ENCODE data around the gene CYTH1.

The CYTH1 gene

DNA sequence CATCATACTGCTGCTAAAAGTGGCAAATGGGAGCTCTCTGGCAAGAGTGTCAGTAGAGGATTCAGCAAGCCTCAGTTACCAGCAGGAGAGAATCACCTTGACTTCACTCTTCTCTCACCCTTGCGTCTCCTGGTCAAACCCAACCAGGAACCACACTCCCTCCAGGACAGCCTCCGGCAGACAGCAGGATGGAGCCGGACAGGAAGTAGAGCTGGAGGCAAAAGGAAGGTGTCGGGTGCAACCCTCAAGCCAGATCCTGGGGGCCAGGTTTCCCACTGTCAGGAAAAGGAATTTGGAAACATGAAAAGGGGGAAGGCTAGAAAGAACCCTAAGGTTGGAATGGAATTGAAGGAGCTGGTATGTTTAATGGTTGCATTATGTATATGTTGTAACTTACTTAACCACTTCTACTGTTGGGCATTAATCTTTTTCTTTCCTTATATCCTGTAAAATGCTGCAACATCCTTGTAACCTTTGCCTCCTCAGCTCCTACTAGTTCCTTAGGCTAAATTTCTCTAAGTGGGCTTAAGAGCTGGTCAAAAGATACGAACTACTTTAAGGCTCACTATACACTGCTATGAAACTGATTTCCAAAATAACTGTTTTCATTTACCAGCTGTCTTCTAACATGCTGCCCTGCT, 40.3 kb downstream of the CYTH1 start:
- Histone ChIP-seq H3K27me3 (ENCODE audit: insufficient read depth, low read length) (no peaks in the 10 kb centered on the region), H3K27ac (ENCODE audit: low read depth, low read length) (no peak overlapping the region), H3K9ac (ENCODE audit: low read depth, low read length) (no peak overlapping the region), H3K4me1 (ENCODE audit: insufficient read depth, low read length) (peaks cover 4% of the 10 kb centered on the region), H3K9me3 (ENCODE audit: insufficient read depth, low read depth, low read length) (no peaks in the 10 kb centered on the region), H3K4me3 (ENCODE audit: low read length) (no peak overlapping the region), H3K36me3 (ENCODE audit: insufficient read depth, low read length) (no peaks in the 10 kb centered on the region)
- 94% methylated on average over 5 of the region's 5 CpGs for WGBS

DNA sequence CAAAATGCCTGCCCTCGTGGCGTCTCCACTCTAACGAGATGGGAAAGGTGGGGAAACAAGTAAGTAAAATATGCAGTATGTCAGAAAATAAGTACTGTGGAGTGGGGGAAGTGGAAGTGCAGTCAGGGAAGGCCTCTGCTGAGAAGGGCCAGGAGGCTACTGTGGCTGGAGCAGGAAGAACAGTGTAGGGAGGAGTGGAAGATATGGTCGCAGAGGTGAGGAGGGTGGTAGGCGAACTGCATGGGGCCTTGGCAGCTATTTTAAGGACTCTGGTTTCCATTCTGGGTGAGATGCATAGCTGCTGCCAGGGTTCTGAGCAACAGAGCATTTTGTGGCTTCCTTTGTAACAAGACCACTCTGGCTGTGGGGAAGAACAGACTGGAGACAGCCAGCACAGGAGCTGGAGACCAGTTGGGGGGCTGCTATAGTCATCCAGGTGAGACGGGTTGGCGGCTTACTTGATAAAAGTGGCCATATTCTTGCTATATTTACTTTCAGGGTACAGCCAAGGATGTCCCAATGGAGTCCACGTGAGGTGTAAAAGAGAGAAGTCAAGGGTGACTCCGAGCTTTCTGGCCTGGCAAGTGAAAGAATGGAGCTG, 42.6 kb downstream of the CYTH1 start:
- 91% methylated on average over 9 of the region's 9 CpGs for WGBS
- H3K4me3 ChIP-seq (ENCODE audit: low read length): no peak overlapping the region
- peaks cover 13% of the 10 kb centered on the region for H3K4me1 ChIP-seq (ENCODE audit: insufficient read depth, low read length)
- no peak overlapping the region for H3K9ac ChIP-seq (ENCODE audit: low read depth, low read length)
- no peak overlapping the region for H3K27ac ChIP-seq (ENCODE audit: low read depth, low read length)
- no peaks in the 10 kb centered on the region for H3K36me3 ChIP-seq (ENCODE audit: insufficient read depth, low read length)
- no peaks in the 10 kb centered on the region for H3K9me3 ChIP-seq (ENCODE audit: insufficient read depth, low read depth, low read length)
- no peaks in the 10 kb centered on the region for H3K27me3 ChIP-seq (ENCODE audit: insufficient read depth, low read length)

DNA sequence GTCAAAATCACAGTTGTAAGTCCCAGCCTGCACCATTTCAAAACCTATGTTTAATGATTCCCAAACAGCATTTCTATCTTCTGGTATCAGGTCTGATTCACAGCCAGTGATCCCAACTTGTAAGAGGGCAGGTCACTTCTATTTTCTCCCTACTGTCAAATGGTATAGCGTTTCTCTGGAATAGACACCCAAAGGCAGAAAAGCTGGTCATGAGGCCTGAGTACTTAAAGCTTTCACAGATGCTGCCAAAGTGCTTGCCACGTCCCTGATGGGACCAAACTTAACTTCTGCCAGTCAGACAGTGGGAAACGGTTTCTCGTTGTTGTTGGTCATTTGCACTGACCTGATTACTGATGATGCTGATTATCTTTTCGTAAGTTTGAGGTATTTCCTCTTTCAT, 43.4 kb downstream of the CYTH1 start:
- no peak overlapping the region for H3K4me3 ChIP-seq (ENCODE audit: low read length)
- H3K27ac ChIP-seq (ENCODE audit: low read depth, low read length): no peak overlapping the region
- H3K9me3 ChIP-seq (ENCODE audit: insufficient read depth, low read depth, low read length): no peaks in the 10 kb centered on the region
- 93% methylated on average over 5 of the region's 5 CpGs for WGBS
- no peak overlapping the region for H3K9ac ChIP-seq (ENCODE audit: low read depth, low read length)
- peaks cover 13% of the 10 kb centered on the region for H3K4me1 ChIP-seq (ENCODE audit: insufficient read depth, low read length)
- H3K36me3 ChIP-seq (ENCODE audit: insufficient read depth, low read length): no peaks in the 10 kb centered on the region
- no peaks in the 10 kb centered on the region for H3K27me3 ChIP-seq (ENCODE audit: insufficient read depth, low read length)

GRCh38 chr17:78738278-78738677, 43.8 kb downstream of the CYTH1 start:
- Histone ChIP-seq H3K4me1 (ENCODE audit: insufficient read depth, low read length) (peaks cover 13% of the 10 kb centered on the region), H3K36me3 (ENCODE audit: insufficient read depth, low read length) (no peaks in the 10 kb centered on the region), H3K4me3 (ENCODE audit: low read length) (no peak overlapping the region), H3K27ac (ENCODE audit: low read depth, low read length) (no peak overlapping the region), H3K9ac (ENCODE audit: low read depth, low read length) (no peak overlapping the region), H3K27me3 (ENCODE audit: insufficient read depth, low read length) (no peaks in the 10 kb centered on the region), H3K9me3 (ENCODE audit: insufficient read depth, low read depth, low read length) (no peaks in the 10 kb centered on the region)
- 82% methylated on average over 6 of the region's 6 CpGs for WGBS

DNA sequence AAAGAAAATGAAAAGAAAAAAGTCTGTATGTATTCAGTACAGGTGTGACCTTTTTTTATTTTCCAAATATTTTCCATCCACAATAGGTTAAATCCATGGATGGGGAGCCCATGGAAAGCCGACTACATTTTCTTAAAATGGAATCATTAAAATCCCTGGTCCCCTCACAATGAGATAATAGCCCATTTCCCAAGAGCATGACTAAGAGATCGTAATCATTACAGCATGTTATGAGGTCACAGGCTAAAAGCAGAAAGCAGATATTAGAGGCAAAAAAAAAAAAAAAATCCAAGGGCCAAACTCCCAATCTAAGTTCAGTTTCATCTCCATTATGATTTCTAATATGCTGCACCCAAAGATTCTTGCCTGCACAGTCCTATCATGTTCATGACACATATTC, 44.7 kb downstream of the CYTH1 start:
- Histone ChIP-seq H3K4me1 (ENCODE audit: insufficient read depth, low read length) (peaks cover 13% of the 10 kb centered on the region), H3K4me3 (ENCODE audit: low read length) (no peak overlapping the region), H3K9me3 (ENCODE audit: insufficient read depth, low read depth, low read length) (no peaks in the 10 kb centered on the region), H3K27me3 (ENCODE audit: insufficient read depth, low read length) (no peaks in the 10 kb centered on the region), H3K9ac (ENCODE audit: low read depth, low read length) (no peak overlapping the region), H3K36me3 (ENCODE audit: insufficient read depth, low read length) (no peaks in the 10 kb centered on the region), H3K27ac (ENCODE audit: low read depth, low read length) (no peak overlapping the region)
- WGBS: 98% methylated on average over 2 of the region's 2 CpGs

- Histone ChIP-seq H3K27me3 (ENCODE audit: insufficient read depth, low read length) (no peaks in the 10 kb centered on the region), H3K27ac (ENCODE audit: low read depth, low read length) (no peak overlapping the region), H3K9me3 (ENCODE audit: insufficient read depth, low read depth, low read length) (no peaks in the 10 kb centered on the region), H3K4me1 (ENCODE audit: insufficient read depth, low read length) (peaks cover 13% of the 10 kb centered on the region), H3K9ac (ENCODE audit: low read depth, low read length) (no peak overlapping the region), H3K4me3 (ENCODE audit: low read length) (no peak overlapping the region), H3K36me3 (ENCODE audit: insufficient read depth, low read length) (no peaks in the 10 kb centered on the region)
- WGBS: 84% methylated on average over 15 of the region's 15 CpGs
These were observed 45.5 kb downstream of the CYTH1 start for GRCh38 chr17:78736526-78737079.

DNA sequence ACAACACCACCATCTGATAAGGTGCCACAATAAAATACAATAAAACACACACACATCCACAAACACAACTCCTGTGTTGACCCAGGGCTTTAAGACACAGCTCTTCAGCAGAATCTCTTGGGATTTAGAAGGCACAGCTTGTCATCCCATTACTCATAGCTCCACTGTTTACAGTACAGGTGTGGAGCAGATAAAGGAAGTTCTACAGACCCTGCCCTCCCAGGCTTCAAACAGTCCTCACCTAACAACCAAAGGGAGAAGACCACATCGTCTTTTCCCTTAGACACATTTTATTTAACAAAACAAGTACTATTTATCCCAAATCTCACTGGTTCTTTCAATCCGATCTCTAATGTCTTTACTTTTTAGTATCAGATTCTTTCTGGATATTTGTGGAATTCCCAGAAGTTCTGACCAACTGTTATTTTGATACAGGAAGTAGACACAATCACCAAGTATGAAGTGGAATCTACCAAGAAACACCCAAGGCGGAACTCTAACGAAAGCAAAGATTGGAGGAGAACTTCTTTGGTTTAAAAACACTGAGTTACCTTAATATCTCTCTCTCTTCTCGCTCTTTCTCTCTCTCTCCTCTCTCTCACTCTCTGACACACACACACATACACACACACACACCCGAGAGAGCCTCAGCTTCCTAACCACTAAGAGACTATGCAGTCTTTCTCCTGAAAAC, 46.1 kb downstream of the CYTH1 start:
- no peaks in the 10 kb centered on the region for H3K36me3 ChIP-seq (ENCODE audit: insufficient read depth, low read length)
- 89% methylated on average over 6 of the region's 6 CpGs for WGBS
- no peaks in the 10 kb centered on the region for H3K9me3 ChIP-seq (ENCODE audit: insufficient read depth, low read depth, low read length)
- no peak overlapping the region for H3K27ac ChIP-seq (ENCODE audit: low read depth, low read length)
- H3K4me1 ChIP-seq (ENCODE audit: insufficient read depth, low read length): peaks cover 13% of the 10 kb centered on the region
- no peaks in the 10 kb centered on the region for H3K27me3 ChIP-seq (ENCODE audit: insufficient read depth, low read length)
- H3K9ac ChIP-seq (ENCODE audit: low read depth, low read length): no peak overlapping the region
- no peak overlapping the region for H3K4me3 ChIP-seq (ENCODE audit: low read length)

DNA sequence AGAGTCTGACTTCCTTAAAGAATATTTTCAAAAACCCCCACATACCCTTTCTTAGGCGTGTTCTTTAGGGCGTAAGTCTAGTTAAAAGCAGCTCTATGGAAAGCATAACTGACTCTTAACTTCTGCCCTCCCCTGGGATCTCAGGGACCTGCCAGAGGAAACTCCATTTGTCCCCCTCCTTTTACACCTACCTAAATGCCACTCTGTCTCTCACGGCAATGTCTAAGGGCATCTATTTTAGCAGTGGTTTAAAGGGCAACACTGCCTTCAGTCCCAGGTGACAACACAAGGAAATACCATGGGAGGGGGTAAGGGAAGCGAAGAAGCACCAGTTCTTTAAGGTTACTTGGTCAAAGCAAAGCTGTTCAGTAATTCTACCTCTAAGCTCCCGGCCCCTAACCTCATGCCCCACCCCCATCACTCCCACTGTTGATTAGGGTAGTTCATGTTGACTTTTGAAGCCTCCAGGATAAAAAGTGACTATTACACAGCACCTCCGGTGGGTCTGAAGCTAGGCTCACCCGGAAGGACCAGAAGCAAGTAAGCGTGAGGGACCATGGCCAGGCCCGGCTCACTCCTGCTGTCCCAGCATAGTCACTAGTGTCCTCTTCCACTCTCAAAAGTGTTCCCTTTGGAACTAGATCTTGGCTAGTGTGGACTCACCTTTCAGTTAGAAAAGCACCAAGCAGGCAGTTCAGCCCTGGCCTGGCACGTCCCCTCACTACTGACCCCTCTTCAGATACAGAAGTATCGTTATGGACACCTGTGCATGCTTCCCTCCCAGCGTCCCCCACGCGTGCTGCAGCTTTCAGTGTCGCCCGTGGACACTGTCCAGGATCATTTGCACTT, 47.1 kb downstream of the CYTH1 start:
- Histone ChIP-seq H3K36me3 (ENCODE audit: insufficient read depth, low read length) (no peaks in the 10 kb centered on the region), H3K9me3 (ENCODE audit: insufficient read depth, low read depth, low read length) (no peaks in the 10 kb centered on the region), H3K27me3 (ENCODE audit: insufficient read depth, low read length) (no peaks in the 10 kb centered on the region), H3K9ac (ENCODE audit: low read depth, low read length) (no peak overlapping the region), H3K4me3 (ENCODE audit: low read length) (no peak overlapping the region), H3K27ac (ENCODE audit: low read depth, low read length) (no peak overlapping the region), H3K4me1 (ENCODE audit: insufficient read depth, low read length) (peaks cover 13% of the 10 kb centered on the region)
- WGBS: 91% methylated on average over 15 of the region's 16 CpGs

DNA sequence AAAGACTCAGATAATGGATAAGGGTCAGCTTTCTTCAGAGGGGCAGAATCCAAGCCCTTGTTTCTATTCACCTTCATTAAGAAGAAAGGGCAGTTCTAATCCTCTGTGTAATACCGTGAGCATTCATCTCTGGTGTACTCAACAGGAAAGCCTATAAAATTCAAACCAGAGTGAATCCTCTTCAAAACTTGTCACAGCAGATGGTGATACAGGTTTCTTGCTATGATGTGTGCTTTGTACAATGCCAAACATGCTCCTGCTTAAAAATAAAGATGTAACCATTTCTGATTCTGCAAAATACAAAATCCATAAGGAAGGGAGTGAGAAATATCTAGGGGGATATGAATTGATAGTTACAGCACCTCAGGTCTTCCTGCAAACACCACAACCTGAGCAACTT, 49.7 kb downstream of the CYTH1 start:
- Histone ChIP-seq H3K36me3 (ENCODE audit: insufficient read depth, low read length) (no peaks in the 10 kb centered on the region), H3K27ac (ENCODE audit: low read depth, low read length) (no peak overlapping the region), H3K9ac (ENCODE audit: low read depth, low read length) (no peak overlapping the region), H3K4me3 (ENCODE audit: low read length) (no peak overlapping the region), H3K9me3 (ENCODE audit: insufficient read depth, low read depth, low read length) (no peaks in the 10 kb centered on the region), H3K4me1 (ENCODE audit: insufficient read depth, low read length) (peaks cover 13% of the 10 kb centered on the region), H3K27me3 (ENCODE audit: insufficient read depth, low read length) (no peaks in the 10 kb centered on the region)
- 100% methylated on average over 1 of the region's 1 CpG for WGBS

- Histone ChIP-seq H3K36me3 (ENCODE audit: insufficient read depth, low read length) (no peaks in the 10 kb centered on the region), H3K4me3 (ENCODE audit: low read length) (no peak overlapping the region), H3K4me1 (ENCODE audit: insufficient read depth, low read length) (peaks cover 13% of the 10 kb centered on the region), H3K9ac (ENCODE audit: low read depth, low read length) (no peak overlapping the region), H3K9me3 (ENCODE audit: insufficient read depth, low read depth, low read length) (no peaks in the 10 kb centered on the region), H3K27me3 (ENCODE audit: insufficient read depth, low read length) (no peaks in the 10 kb centered on the region), H3K27ac (ENCODE audit: low read depth, low read length) (no peak overlapping the region)
- WGBS: 90% methylated on average over 5 of the region's 5 CpGs
These were observed 50.2 kb downstream of the CYTH1 start for GRCh38 chr17:78731904-78732303.

DNA sequence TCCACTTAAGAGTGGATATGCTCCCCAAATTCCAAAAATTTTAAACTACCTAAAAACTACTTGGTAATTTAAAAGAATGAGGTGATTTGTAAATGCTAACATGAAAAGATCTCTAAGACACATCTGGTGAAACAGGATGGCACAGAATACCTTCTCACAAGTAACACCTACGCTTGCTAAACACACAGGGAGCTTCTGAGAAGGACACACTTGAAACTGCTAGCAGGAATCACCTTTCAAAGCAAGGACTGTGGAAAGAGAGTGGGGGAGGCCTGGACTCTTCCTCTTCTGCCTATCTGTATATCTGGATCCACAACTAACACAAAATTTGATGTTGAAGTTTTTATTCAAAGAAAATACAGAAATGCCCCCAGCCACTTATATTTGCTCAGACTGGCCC, 52.4 kb downstream of the CYTH1 start:
- no peak overlapping the region for H3K4me3 ChIP-seq (ENCODE audit: low read length)

More for the DNA sequence above, 52.4 kb downstream of the CYTH1 start:
- H3K9ac ChIP-seq (ENCODE audit: low read depth, low read length): 0 out of 2 replicates have a peak overlapping the region, but pooled peaks have one; percentile 27
- H3K27ac ChIP-seq (ENCODE audit: low read depth, low read length): no peak overlapping the region
- no peaks in the 10 kb centered on the region for H3K36me3 ChIP-seq (ENCODE audit: insufficient read depth, low read length)
- no peaks in the 10 kb centered on the region for H3K27me3 ChIP-seq (ENCODE audit: insufficient read depth, low read length)
- WGBS: 94% methylated on average over 1 of the region's 1 CpG
- peaks cover 8% of the 10 kb centered on the region for H3K4me1 ChIP-seq (ENCODE audit: insufficient read depth, low read length)
- H3K9me3 ChIP-seq (ENCODE audit: insufficient read depth, low read depth, low read length): no peaks in the 10 kb centered on the region

Measured in HUES64 (cell line).